ENCODE measurements around the gene NOC2L. TPM values are rescaled to one million over a fixed set of nuclear protein-coding genes. Genes with fewer than 3 reads are reported as not detected.
"Not testable (repeated sequence)": the region's sequence is repeated elsewhere in the genome, so short reads cannot be mapped to it uniquely, and the experiment has no call there.

Gene NOC2L
- total RNA-seq, 1 donor from 2014 or later: 106 TPM

GRCh38 chr1:950881-951280 is 8.2 kb downstream of the NOC2L start:
- H3K4me1 Mint-ChIP-seq: no peaks in the 10 kb centered on the region
- no peak for DNase-seq (ENCODE audit: low read depth, low spot score)
- H3K27ac Mint-ChIP-seq (ENCODE audit: unreplicated experiment): no peak overlapping the region
- peaks cover 6% of the 10 kb centered on the region for H3K27me3 Mint-ChIP-seq (ENCODE audit: low read depth)
- peaks cover 13% of the 10 kb centered on the region for H3K36me3 Mint-ChIP-seq (ENCODE audit: low read depth)
- TF ChIP-seq CTCF (conservative IDR thresholded peaks at IDR 0.05): no peak
- no peaks in the 10 kb centered on the region for H3K9me3 Mint-ChIP-seq
- H3K4me3 Mint-ChIP-seq: peak overlapping the region; percentile 49

GRCh38 chr1:950268-950667 is 8.8 kb downstream of the NOC2L start:
- DNase-seq (ENCODE audit: low read depth, low spot score): no peak
- Mint-ChIP-seq H3K27ac (ENCODE audit: unreplicated experiment) (no peak overlapping the region), H3K4me1 (no peaks in the 10 kb centered on the region), H3K4me3 (peak overlapping the region; percentile 49), H3K36me3 (ENCODE audit: low read depth) (peaks cover 13% of the 10 kb centered on the region), H3K27me3 (ENCODE audit: low read depth) (peaks cover 11% of the 10 kb centered on the region), H3K9me3 (no peaks in the 10 kb centered on the region)
- TF ChIP-seq CTCF (conservative IDR thresholded peaks at IDR 0.05): no peak

GRCh38 chr1:947958-948357 is 11.1 kb downstream of the NOC2L start:
- Mint-ChIP-seq H3K9me3 (no peaks in the 10 kb centered on the region), H3K27me3 (ENCODE audit: low read depth) (peaks cover 32% of the 10 kb centered on the region), H3K4me3 (no peak overlapping the region), H3K27ac (ENCODE audit: unreplicated experiment) (no peak overlapping the region), H3K4me1 (no peaks in the 10 kb centered on the region), H3K36me3 (ENCODE audit: low read depth) (peaks cover 16% of the 10 kb centered on the region)
- TF ChIP-seq CTCF (conservative IDR thresholded peaks at IDR 0.05): no peak
- no peak for DNase-seq (ENCODE audit: low read depth, low spot score)

- H3K27ac Mint-ChIP-seq (ENCODE audit: unreplicated experiment); H3K4me1 Mint-ChIP-seq; H3K9me3 Mint-ChIP-seq; DNase-seq (ENCODE audit: low read depth, low spot score): not testable (repeated sequence)
- H3K27me3 Mint-ChIP-seq (ENCODE audit: low read depth): peaks cover 34% of the 10 kb centered on the region
- peaks cover 16% of the 10 kb centered on the region for H3K36me3 Mint-ChIP-seq (ENCODE audit: low read depth)
- H3K4me3 Mint-ChIP-seq: peak overlapping the region; percentile 27
These were observed 12.2 kb downstream of the NOC2L start for GRCh38 chr1:946811-947210.

- no peak overlapping the region for H3K4me3 Mint-ChIP-seq
- H3K4me1 Mint-ChIP-seq: no peaks in the 10 kb centered on the region
- peaks cover 13% of the 10 kb centered on the region for H3K36me3 Mint-ChIP-seq (ENCODE audit: low read depth)
- TF ChIP-seq CTCF (conservative IDR thresholded peaks at IDR 0.05): no peak
- DNase-seq (ENCODE audit: low read depth, low spot score): no peak
- peaks cover 40% of the 10 kb centered on the region for H3K27me3 Mint-ChIP-seq (ENCODE audit: low read depth)
- H3K9me3 Mint-ChIP-seq: no peaks in the 10 kb centered on the region
- no peak overlapping the region for H3K27ac Mint-ChIP-seq (ENCODE audit: unreplicated experiment)
These were observed 13.1 kb downstream of the NOC2L start for GRCh38 chr1:945688-946556.

Measured in neural crest cell (in vitro differentiated cells).